Ascending aorta (tissue), 2 donors: Measurements from ENCODE around the gene COL26A1. TPM values are rescaled to one million over a fixed set of nuclear protein-coding genes. Genes with fewer than 3 reads are reported as not detected.

Experiments
- DNase-seq, 2 donors: peaks; one replicate each; pipeline ENCODE4 v3.0.0-alpha.2; 2019; ENCODE audit warnings: low spot score in 2 of 2
- H3K27ac ChIP-seq, 2 donors: fragments of 200-600 bp; sonication (generic); one replicate each; pipeline ENCODE4 v1.5.1; 2016 to 2017; ENCODE audit warnings: mild to moderate bottlenecking in 1 of 2
- H3K27me3 ChIP-seq: fragments of 200-600 bp; sonication (generic); one replicate; pipeline ENCODE4 v1.5.1; 2017
- H3K36me3 ChIP-seq, 2 donors: fragments of 200-600 bp; sonication (generic); one replicate each; pipeline ENCODE4 v1.5.1; 2016
- H3K4me1 ChIP-seq, 2 donors: fragments of 200-600 bp; sonication (generic); one replicate each; pipeline ENCODE4 v1.5.1; 2016 to 2017; ENCODE audit warnings: mild to moderate bottlenecking in 1 of 2
- H3K4me3 ChIP-seq, 2 donors: fragments of 200-600 bp; sonication (generic); one replicate each; pipeline ENCODE4 v1.5.1; 2016 to 2017; ENCODE audit warnings: mild to moderate bottlenecking in 1 of 2
- H3K9me3 ChIP-seq, 2 donors: fragments of 200-600 bp; sonication (generic); one replicate each; pipeline ENCODE4 v1.5.1; 2016
- CTCF ChIP-seq, 3 experiments: fragments of 200-600 bp in 2 of 3; fragments of 450-650 bp in 1 of 3; sonication (generic) in 2 of 3; IDR thresholded peaks; one replicate each; pipeline ENCODE4 v1.5.1; 2016 to 2019; ENCODE audit warnings: antibody characterized with exemption in 3 of 3, mild to moderate bottlenecking in 1 of 3, moderate library complexity in 1 of 3
- intact Hi-C: fragments of 100-400 bp; cut with DNase I; formaldehyde crosslinking; loops from one replicate; pipeline ENCODE4 v1.15.1; 2023
- total RNA-seq: library from RNA; depleted of rRNA; stranded (reverse); fragments of >200 nt; gene quantifications from one replicate; pipeline ENCODE4 v1.1.0, GENCODE V29; 2016

Gene COL26A1
- total RNA-seq, 1 donor from 2014 or later = not detected

- no peak for DNase-seq
- H3K27me3 ChIP-seq = no peaks in the 10 kb centered on the region
- intact Hi-C loops = no loop called here
- no peaks in the 10 kb centered on the region for H3K36me3 ChIP-seq
- no peak overlapping the region for H3K27ac ChIP-seq
- no peaks in the 10 kb centered on the region for H3K4me1 ChIP-seq
- H3K4me3 ChIP-seq = no peak overlapping the region
- TF ChIP-seq CTCF (IDR thresholded peaks at IDR 0.05) = no peak
- no peaks in the 10 kb centered on the region for H3K9me3 ChIP-seq
These were observed 57.8 kb downstream of the COL26A1 start for GRCh38 chr7:101420436-101420835.

DNA sequence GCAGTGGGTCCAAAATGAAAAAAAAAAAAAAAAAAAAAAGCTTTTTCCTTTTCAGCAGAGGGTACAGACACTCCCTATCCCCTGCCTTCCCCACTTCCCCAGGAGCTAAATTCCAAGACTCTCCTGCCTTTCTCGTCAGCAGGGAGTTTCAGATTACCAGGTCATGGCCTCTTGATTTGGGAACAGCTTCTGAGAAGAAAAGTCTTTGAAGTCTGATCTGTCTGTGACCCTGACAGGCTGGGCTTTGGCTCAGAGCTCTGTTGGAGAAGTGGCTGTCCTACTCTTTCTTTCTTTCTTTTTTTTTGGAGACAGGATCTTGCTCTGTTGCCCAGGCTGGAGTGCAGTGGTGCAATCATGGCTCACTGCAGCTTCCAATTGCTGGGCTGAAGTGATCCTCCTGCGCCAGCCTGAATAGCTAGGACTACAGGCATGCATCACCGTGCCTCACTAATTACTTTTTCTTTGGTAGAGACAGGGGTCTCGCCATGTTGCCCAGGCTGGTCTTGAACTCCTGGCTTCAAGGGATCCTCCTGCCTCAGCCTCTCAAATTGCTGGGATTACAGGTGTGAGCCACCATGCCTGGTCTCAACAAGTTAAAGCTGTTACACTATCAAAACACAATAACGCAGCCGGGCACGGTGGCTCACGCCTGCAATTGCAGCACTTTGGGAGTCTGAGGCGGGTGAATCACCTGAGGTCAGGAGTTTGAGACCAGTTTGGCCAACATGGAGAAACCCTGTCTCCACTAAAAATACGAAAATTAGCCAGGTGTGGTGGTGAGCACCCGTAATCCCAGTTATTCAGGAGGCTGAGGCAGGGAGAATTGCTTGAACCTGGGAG is 59.9 kb downstream of the COL26A1 start:
- H3K27me3 ChIP-seq = no peaks in the 10 kb centered on the region
- no peak for DNase-seq
- no peak overlapping the region for H3K27ac ChIP-seq
- no peaks in the 10 kb centered on the region for H3K4me1 ChIP-seq
- intact Hi-C loops = no loop called here
- no peak overlapping the region for H3K4me3 ChIP-seq
- no peak for TF ChIP-seq CTCF (IDR thresholded peaks at IDR 0.05)
- H3K36me3 ChIP-seq = no peaks in the 10 kb centered on the region
- no peaks in the 10 kb centered on the region for H3K9me3 ChIP-seq

- Histone ChIP-seq H3K4me1 (no peaks in the 10 kb centered on the region), H3K27ac (no peak overlapping the region), H3K36me3 (no peaks in the 10 kb centered on the region), H3K4me3 (no peak overlapping the region), H3K9me3 (no peaks in the 10 kb centered on the region), H3K27me3 (no peaks in the 10 kb centered on the region)
- no peak for TF ChIP-seq CTCF (IDR thresholded peaks at IDR 0.05)
- no peak for DNase-seq
- intact Hi-C loops = no loop called here
These were observed 63.8 kb downstream of the COL26A1 start for GRCh38 chr7:101426303-101427011.

- TF ChIP-seq CTCF (IDR thresholded peaks at IDR 0.05) = no peak
- intact Hi-C loops = no loop called here
- Histone ChIP-seq H3K9me3 (no peaks in the 10 kb centered on the region), H3K27me3 (no peaks in the 10 kb centered on the region), H3K4me3 (no peak overlapping the region), H3K36me3 (no peaks in the 10 kb centered on the region), H3K27ac (no peak overlapping the region), H3K4me1 (no peaks in the 10 kb centered on the region)
- DNase-seq = no peak
These were observed 65.6 kb downstream of the COL26A1 start for GRCh38 chr7:101428093-101428866.

GRCh38 chr7:101432316-101432715 is 69.6 kb downstream of the COL26A1 start:
- H3K9me3 ChIP-seq = no peaks in the 10 kb centered on the region
- no peak for TF ChIP-seq CTCF (IDR thresholded peaks at IDR 0.05)
- H3K27me3 ChIP-seq = no peaks in the 10 kb centered on the region
- intact Hi-C loops = no loop called here
- H3K4me3 ChIP-seq = no peak overlapping the region
- DNase-seq = no peak
- no peak overlapping the region for H3K27ac ChIP-seq
- no peaks in the 10 kb centered on the region for H3K36me3 ChIP-seq
- no peaks in the 10 kb centered on the region for H3K4me1 ChIP-seq
